ENCODE measurements around the gene STRIP1. TPM values are rescaled to one million over a fixed set of nuclear protein-coding genes. Genes with fewer than 3 reads are reported as not detected.

STRIP1 gene
- total and polyA plus RNA-seq, 2 of the 8 experiments (the other 6 are each of a cell fraction or from before 2014, with no cell fraction given): 21.3 to 45.6 TPM

DNA sequence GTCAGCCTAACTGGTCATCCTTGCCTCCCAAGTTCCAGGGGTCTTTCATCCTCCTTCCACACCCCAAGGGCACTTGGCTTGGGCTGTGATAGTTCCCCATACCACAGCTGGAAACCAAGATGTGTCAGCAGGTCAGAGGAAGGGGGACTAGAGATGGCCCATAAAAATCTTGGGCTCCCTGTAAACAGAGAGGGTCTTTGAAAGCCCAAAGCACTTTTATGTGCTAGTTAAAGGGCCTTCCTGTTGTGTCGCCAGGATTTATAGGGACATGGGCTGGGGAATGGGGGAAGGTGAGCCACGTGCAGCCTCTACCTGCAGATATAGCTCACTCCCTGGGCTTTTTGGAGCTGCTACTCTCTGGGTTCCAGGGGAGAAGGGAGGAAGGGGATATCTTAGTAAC is 65.9 kb downstream of the STRIP1 start (continued):
- TF ChIP-seq, protein P1, sequence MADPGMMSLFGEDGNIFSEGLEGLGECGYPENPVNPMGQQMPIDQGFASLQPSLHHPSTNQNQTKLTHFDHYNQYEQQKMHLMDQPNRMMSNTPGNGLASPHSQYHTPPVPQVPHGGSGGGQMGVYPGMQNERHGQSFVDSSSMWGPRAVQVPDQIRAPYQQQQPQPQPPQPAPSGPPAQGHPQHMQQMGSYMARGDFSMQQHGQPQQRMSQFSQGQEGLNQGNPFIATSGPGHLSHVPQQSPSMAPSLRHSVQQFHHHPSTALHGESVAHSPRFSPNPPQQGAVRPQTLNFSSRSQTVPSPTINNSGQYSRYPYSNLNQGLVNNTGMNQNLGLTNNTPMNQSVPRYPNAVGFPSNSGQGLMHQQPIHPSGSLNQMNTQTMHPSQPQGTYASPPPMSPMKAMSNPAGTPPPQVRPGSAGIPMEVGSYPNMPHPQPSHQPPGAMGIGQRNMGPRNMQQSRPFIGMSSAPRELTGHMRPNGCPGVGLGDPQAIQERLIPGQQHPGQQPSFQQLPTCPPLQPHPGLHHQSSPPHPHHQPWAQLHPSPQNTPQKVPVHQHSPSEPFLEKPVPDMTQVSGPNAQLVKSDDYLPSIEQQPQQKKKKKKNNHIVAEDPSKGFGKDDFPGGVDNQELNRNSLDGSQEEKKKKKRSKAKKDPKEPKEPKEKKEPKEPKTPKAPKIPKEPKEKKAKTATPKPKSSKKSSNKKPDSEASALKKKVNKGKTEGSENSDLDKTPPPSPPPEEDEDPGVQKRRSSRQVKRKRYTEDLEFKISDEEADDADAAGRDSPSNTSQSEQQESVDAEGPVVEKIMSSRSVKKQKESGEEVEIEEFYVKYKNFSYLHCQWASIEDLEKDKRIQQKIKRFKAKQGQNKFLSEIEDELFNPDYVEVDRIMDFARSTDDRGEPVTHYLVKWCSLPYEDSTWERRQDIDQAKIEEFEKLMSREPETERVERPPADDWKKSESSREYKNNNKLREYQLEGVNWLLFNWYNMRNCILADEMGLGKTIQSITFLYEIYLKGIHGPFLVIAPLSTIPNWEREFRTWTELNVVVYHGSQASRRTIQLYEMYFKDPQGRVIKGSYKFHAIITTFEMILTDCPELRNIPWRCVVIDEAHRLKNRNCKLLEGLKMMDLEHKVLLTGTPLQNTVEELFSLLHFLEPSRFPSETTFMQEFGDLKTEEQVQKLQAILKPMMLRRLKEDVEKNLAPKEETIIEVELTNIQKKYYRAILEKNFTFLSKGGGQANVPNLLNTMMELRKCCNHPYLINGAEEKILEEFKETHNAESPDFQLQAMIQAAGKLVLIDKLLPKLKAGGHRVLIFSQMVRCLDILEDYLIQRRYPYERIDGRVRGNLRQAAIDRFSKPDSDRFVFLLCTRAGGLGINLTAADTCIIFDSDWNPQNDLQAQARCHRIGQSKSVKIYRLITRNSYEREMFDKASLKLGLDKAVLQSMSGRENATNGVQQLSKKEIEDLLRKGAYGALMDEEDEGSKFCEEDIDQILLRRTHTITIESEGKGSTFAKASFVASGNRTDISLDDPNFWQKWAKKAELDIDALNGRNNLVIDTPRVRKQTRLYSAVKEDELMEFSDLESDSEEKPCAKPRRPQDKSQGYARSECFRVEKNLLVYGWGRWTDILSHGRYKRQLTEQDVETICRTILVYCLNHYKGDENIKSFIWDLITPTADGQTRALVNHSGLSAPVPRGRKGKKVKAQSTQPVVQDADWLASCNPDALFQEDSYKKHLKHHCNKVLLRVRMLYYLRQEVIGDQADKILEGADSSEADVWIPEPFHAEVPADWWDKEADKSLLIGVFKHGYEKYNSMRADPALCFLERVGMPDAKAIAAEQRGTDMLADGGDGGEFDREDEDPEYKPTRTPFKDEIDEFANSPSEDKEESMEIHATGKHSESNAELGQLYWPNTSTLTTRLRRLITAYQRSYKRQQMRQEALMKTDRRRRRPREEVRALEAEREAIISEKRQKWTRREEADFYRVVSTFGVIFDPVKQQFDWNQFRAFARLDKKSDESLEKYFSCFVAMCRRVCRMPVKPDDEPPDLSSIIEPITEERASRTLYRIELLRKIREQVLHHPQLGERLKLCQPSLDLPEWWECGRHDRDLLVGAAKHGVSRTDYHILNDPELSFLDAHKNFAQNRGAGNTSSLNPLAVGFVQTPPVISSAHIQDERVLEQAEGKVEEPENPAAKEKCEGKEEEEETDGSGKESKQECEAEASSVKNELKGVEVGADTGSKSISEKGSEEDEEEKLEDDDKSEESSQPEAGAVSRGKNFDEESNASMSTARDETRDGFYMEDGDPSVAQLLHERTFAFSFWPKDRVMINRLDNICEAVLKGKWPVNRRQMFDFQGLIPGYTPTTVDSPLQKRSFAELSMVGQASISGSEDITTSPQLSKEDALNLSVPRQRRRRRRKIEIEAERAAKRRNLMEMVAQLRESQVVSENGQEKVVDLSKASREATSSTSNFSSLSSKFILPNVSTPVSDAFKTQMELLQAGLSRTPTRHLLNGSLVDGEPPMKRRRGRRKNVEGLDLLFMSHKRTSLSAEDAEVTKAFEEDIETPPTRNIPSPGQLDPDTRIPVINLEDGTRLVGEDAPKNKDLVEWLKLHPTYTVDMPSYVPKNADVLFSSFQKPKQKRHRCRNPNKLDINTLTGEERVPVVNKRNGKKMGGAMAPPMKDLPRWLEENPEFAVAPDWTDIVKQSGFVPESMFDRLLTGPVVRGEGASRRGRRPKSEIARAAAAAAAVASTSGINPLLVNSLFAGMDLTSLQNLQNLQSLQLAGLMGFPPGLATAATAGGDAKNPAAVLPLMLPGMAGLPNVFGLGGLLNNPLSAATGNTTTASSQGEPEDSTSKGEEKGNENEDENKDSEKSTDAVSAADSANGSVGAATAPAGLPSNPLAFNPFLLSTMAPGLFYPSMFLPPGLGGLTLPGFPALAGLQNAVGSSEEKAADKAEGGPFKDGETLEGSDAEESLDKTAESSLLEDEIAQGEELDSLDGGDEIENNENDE (IDR thresholded peaks at IDR 0.05; ENCODE audit: insufficient replicate concordance, low read length): no peak
- TF ChIP-seq SRF (IDR thresholded peaks at IDR 0.05; ENCODE audit: low read depth, low read length) (no peak), POLR2A (IDR thresholded peaks at IDR 0.05; ENCODE audit: control extremely low read depth in 1 of 2, low read depth in 2 of 2, low read length in 2 of 2) (no peak), SAP30 (IDR thresholded peaks at IDR 0.05; ENCODE audit: insufficient read depth, insufficient replicate concordance, low read length) (no peak), PHF8 (conservative IDR thresholded peaks at IDR 0.05; ENCODE audit: low read depth, low read length) (no peak)
